Loucy (cell line): Measurements from ENCODE around the gene CTSL.

Source experiments
- H2AFZ ChIP-seq: fragments of 200-600 bp; sonication (generic); 2 replicates; pipeline ENCODE4 v1.6.0; 2016; ENCODE audit warnings: antibody characterized with exemption, mild to moderate bottlenecking, low read length, moderate library complexity
- H3F3A ChIP-seq: fragments of 200-600 bp; 2 replicates; pipeline ENCODE4 v1.6.0; 2016; ENCODE audit warnings: antibody characterized with exemption, low read depth, mild to moderate bottlenecking
- H3K27me3 ChIP-seq: fragments of 200-600 bp; sonication (generic); 2 replicates; pipeline ENCODE4 v1.6.1; 2014; ENCODE audit warnings: low read length, mild to moderate bottlenecking; ENCODE audit not compliant: insufficient read depth, poor library complexity, severe bottlenecking
- H3K36me3 ChIP-seq: fragments of 200-600 bp; sonication (generic); 2 replicates; pipeline ENCODE4 v1.6.1; 2016; ENCODE audit warnings: low read length; ENCODE audit not compliant: insufficient read depth
- H3K4me1 ChIP-seq: fragments of 200-600 bp; sonication (generic); 2 replicates; pipeline ENCODE4 v1.5.1; 2014; ENCODE audit warnings: low read length, mild to moderate bottlenecking; ENCODE audit not compliant: insufficient read depth, poor library complexity, severe bottlenecking
- H3K4me2 ChIP-seq: fragments of 200-600 bp; sonication (generic); 2 replicates; pipeline ENCODE4 v1.6.0; 2014; ENCODE audit warnings: antibody characterized with exemption, low read length, low read depth, mild to moderate bottlenecking; ENCODE audit not compliant: poor library complexity, severe bottlenecking
- H3K4me3 ChIP-seq: fragments of 200-600 bp; sonication (generic); 2 replicates; pipeline ENCODE4 v1.5.1; 2014; ENCODE audit warnings: low read length, mild to moderate bottlenecking, mixed read lengths; ENCODE audit not compliant: poor library complexity, severe bottlenecking
- H3K79me2 ChIP-seq: fragments of 200-600 bp; sonication (generic); 2 replicates; pipeline ENCODE4 v1.6.1; 2014; ENCODE audit warnings: low read length; ENCODE audit not compliant: insufficient read depth
- H3K9ac ChIP-seq: fragments of 200-600 bp; sonication (generic); 2 replicates; pipeline ENCODE4 v1.6.0; 2014; ENCODE audit warnings: mild to moderate bottlenecking, low read depth, low read length, moderate library complexity; ENCODE audit not compliant: poor library complexity, severe bottlenecking
- H3K9me2 ChIP-seq: fragments of 200-600 bp; sonication (generic); replicated peaks from 2 replicates; pipeline ENCODE4 v1.6.1; 2016; ENCODE audit warnings: low read depth, low read length, mixed read lengths
- H3K9me3 ChIP-seq: fragments of 200-600 bp; sonication (generic); 2 replicates; pipeline ENCODE4 v1.6.1; 2014; ENCODE audit warnings: mild to moderate bottlenecking, antibody characterized with exemption, low read length, low read depth; ENCODE audit not compliant: insufficient read depth
- H4K20me1 ChIP-seq: fragments of 200-600 bp; sonication (generic); 2 replicates; pipeline ENCODE4 v1.6.0; 2014; ENCODE audit warnings: antibody characterized with exemption, low read length, mild to moderate bottlenecking; ENCODE audit not compliant: insufficient read depth, poor library complexity, severe bottlenecking
- CTCF ChIP-seq: fragments of 200-600 bp; sonication (generic); conservative IDR thresholded peaks from 2 replicates; pipeline ENCODE4 v1.5.1; 2014; ENCODE audit warnings: mild to moderate bottlenecking, antibody characterized with exemption, low read length
- EZH2phosphoT487 ChIP-seq: fragments of 200-600 bp; IDR thresholded peaks from 2 replicates; pipeline ENCODE4 v1.6.1; 2018; ENCODE audit warnings: antibody characterized with exemption, mild to moderate bottlenecking, moderate library complexity, borderline replicate concordance

The CTSL gene

GRCh38 chr9:87718852-87719612 is 6.9 kb upstream of the CTSL start:
- no peaks in the 10 kb centered on the region for H3K27me3 ChIP-seq
- no peaks in the 10 kb centered on the region for H3K79me2 ChIP-seq

GRCh38 chr9:87720173-87720572 is 5.7 kb upstream of the CTSL start:
- H3K79me2 ChIP-seq: no peaks in the 10 kb centered on the region
- no peak overlapping the region for H3K9ac ChIP-seq
- no peaks in the 10 kb centered on the region for H3K36me3 ChIP-seq
- no peaks in the 10 kb centered on the region for H3K9me2 ChIP-seq
- no peak overlapping the region for H3K4me3 ChIP-seq
- no peaks in the 10 kb centered on the region for H3K9me3 ChIP-seq
- no peaks in the 10 kb centered on the region for H3F3A ChIP-seq
- no peak overlapping the region for H3K4me2 ChIP-seq
- no peak overlapping the region for H2AFZ ChIP-seq
- TF ChIP-seq EZH2phosphoT487: no peak
- TF ChIP-seq CTCF: no peak
- H4K20me1 ChIP-seq: no peaks in the 10 kb centered on the region
- H3K27me3 ChIP-seq: no peaks in the 10 kb centered on the region
- H3K4me1 ChIP-seq: no peaks in the 10 kb centered on the region

More at GRCh38 chr9:87718852-87719612, 6.9 kb upstream of the CTSL start:
- Histone ChIP-seq H3K9me3 (no peaks in the 10 kb centered on the region), H3K4me3 (no peak overlapping the region), H4K20me1 (no peaks in the 10 kb centered on the region), H3F3A (no peaks in the 10 kb centered on the region), H3K36me3 (no peaks in the 10 kb centered on the region), H3K9me2 (no peaks in the 10 kb centered on the region), H3K4me2 (no peak overlapping the region), H2AFZ (no peak overlapping the region), H3K4me1 (no peaks in the 10 kb centered on the region), H3K9ac (no peak overlapping the region)
- no peak for TF ChIP-seq CTCF
- TF ChIP-seq EZH2phosphoT487: no peak

GRCh38 chr9:87722393-87723088 is 3.4 kb upstream of the CTSL start:
- Histone ChIP-seq H3K36me3 (no peaks in the 10 kb centered on the region), H3K4me2 (no peak overlapping the region)

More at GRCh38 chr9:87722393-87723088, 3.4 kb upstream of the CTSL start:
- H3K9ac ChIP-seq: no peak overlapping the region
- H3K4me3 ChIP-seq: no peak overlapping the region
- 0 out of 2 replicates have a peak, but pooled peaks cover 3% of the 10 kb centered on the region for H3K9me3 ChIP-seq
- H3K9me2 ChIP-seq: no peaks in the 10 kb centered on the region
- H3K79me2 ChIP-seq: no peaks in the 10 kb centered on the region
- H4K20me1 ChIP-seq: no peaks in the 10 kb centered on the region
- no peaks in the 10 kb centered on the region for H3K27me3 ChIP-seq
- TF ChIP-seq CTCF (no peak), EZH2phosphoT487 (no peak)
- H3F3A ChIP-seq: no peaks in the 10 kb centered on the region
- no peak overlapping the region for H2AFZ ChIP-seq
- H3K4me1 ChIP-seq: no peaks in the 10 kb centered on the region
